Measurements from ENCODE around the gene SERPINB1. TPM values are rescaled to one million over a fixed set of nuclear protein-coding genes. Genes with fewer than 3 reads are reported as not detected.

Gene SERPINB1
- total and polyA plus RNA-seq, 10 of the 15 experiments (the other 5 are each of a cell fraction or from before 2014, with no cell fraction given), result 0.45 to 2.4 (median 0.83) TPM

DNA sequence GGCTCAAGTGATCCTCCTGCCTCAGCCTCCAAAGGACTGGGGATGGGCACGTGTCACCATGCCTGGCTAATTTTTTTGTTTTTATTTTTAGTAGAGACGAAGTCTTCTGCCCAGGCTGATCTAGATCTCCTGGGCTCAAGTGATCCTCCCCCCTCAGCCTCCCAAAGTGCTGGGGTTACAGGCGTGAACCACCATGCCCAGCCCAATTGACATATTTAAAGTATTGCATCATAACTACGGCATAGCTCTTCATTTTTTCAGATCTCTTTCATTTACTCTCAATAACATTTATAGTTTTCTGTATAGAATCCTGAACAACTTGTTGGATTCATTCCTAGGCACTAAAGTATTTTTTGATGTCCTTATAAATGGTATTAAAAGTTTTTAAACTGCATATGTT, 13.0 kb downstream of the SERPINB1 start:
- ATAC-seq (no peak), DNase-seq (ENCODE audit: low read depth, low spot score) (no peak), FAIRE-seq (no peak)
- Histone ChIP-seq H3K9ac (ENCODE audit: control insufficient read depth, insufficient read depth, low read length) (no peak overlapping the region), H3K79me2 (ENCODE audit: control insufficient read depth, insufficient read depth, low read length) (no peaks in the 10 kb centered on the region), H4K20me1 (ENCODE audit: control insufficient read depth, insufficient read depth) (no peaks in the 10 kb centered on the region), H3K4me1 (ENCODE audit: control insufficient read depth, insufficient read depth, low read length) (no peaks in the 10 kb centered on the region), H3K4me2 (ENCODE audit: control insufficient read depth, insufficient read depth) (no peak overlapping the region), H3K4me3 (no peak overlapping the region), H3K27ac (ENCODE audit: control insufficient read depth, insufficient read depth) (no peak overlapping the region), H3K27me3 (replicated peaks in 1 of 2; ENCODE audit: control insufficient read depth in 2 of 2, insufficient read depth in 2 of 2, low read length in 1 of 2) (peaks cover 0 to 2% of the 10 kb centered on the region in 2 experiments; a peak in 2 of 4 replicates), H3K9me3 (replicated peaks; ENCODE audit: control insufficient read depth, insufficient read depth, low read length) (no peaks in the 10 kb centered on the region), H2AFZ (ENCODE audit: control insufficient read depth, low read depth, low read length) (no peak overlapping the region), H3K36me3 (ENCODE audit: control insufficient read depth in 2 of 2, insufficient read depth in 2 of 2, low read length in 1 of 2) (no peaks in the 10 kb centered on the region)
- POLR2A ChIA-PET, result no interaction called here
- in situ Hi-C loops (cut with MboI) (no loop called here), intact Hi-C loops (cut with micrococcal nuclease; ENCODE audit: unreplicated experiment) (no loop called here)
- SMC1A ChIA-PET (ENCODE audit: uncharacterized antibody, unreplicated experiment), result interaction anchor here (0.6 to 1.1 kb wide), 3 partner anchors 13 to 545 kb away, joined by 3 read pairs; partner anchors contain the start of gene SERPINB1
- BruUV-seq (replicated peaks), result no TSS peak
- CTCF ChIA-PET, result interaction anchor here (0.9 to 1.8 kb wide), 3 partner anchors 37 to 103 kb away, joined by 3 to 4 read pairs (median 3); no protein-coding TSS in a partner anchor
- RAD21 ChIA-PET (ENCODE audit: unreplicated experiment), result no interaction called here
- 44% methylated on average over 4 of the region's 4 CpGs for WGBS (ENCODE audit: insufficient coverage, insufficient replicate concordance, low lambda C conversion rate, missing lambda C conversion rate)
- no peak for TF ChIP-seq NR2F1 (conservative IDR thresholded peaks at IDR 0.05)
- TF ChIP-seq MTA2 (IDR thresholded peaks at IDR 0.05; ENCODE audit: low read depth), result no peak
- no peak for TF ChIP-seq ZBED1 (IDR thresholded peaks at IDR 0.05; ENCODE audit: borderline replicate concordance)
- no peak for TF ChIP-seq BRCA1 (IDR thresholded peaks at IDR 0.05; ENCODE audit: low read depth, low read length)
- TF ChIP-seq RAD21 (IDR thresholded peaks at IDR 0.05; ENCODE audit: insufficient read depth, low read depth, low read length), result no peak
- TF ChIP-seq EZH2 (IDR thresholded peaks at IDR 0.05; ENCODE audit: borderline replicate concordance, control insufficient read depth, low read depth, low read length), result no peak
- TF ChIP-seq, protein P1, sequence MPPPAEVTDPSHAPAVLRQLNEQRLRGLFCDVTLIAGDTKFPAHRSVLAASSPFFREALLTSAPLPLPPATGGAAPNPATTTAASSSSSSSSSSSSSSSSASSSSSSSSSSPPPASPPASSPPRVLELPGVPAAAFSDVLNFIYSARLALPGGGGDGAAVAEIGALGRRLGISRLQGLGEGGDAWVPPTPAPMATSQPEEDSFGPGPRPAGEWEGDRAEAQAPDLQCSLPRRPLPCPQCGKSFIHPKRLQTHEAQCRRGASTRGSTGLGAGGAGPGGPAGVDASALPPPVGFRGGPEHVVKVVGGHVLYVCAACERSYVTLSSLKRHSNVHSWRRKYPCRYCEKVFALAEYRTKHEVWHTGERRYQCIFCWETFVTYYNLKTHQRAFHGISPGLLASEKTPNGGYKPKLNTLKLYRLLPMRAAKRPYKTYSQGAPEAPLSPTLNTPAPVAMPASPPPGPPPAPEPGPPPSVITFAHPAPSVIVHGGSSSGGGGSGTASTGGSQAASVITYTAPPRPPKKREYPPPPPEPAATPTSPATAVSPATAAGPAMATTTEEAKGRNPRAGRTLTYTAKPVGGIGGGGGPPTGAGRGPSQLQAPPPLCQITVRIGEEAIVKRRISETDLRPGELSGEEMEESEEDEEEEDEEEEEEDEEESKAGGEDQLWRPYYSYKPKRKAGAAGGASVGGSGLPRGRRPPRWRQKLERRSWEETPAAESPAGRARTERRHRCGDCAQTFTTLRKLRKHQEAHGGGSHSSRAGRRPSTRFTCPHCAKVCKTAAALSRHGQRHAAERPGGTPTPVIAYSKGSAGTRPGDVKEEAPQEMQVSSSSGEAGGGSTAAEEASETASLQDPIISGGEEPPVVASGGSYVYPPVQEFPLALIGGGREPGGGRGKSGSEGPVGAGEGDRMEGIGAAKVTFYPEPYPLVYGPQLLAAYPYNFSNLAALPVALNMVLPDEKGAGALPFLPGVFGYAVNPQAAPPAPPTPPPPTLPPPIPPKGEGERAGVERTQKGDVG (CRISPR knock-in tag; IDR thresholded peaks at IDR 0.05), result no peak
- TF ChIP-seq ZNF207 (IDR thresholded peaks at IDR 0.05; ENCODE audit: borderline replicate concordance), result no peak
- TF ChIP-seq EED (IDR thresholded peaks at IDR 0.05; ENCODE audit: low read depth), result no peak
- no peak for TF ChIP-seq TARDBP (IDR thresholded peaks at IDR 0.05; ENCODE audit: borderline replicate concordance)
- TF ChIP-seq EP300 (IDR thresholded peaks at IDR 0.05; ENCODE audit: borderline replicate concordance in 1 of 2, control insufficient read depth in 1 of 2, low read depth in 2 of 2, low read length in 2 of 2), result no peak
- no peak for TF ChIP-seq CHD2 (IDR thresholded peaks at IDR 0.05; ENCODE audit: borderline replicate concordance, low read depth, low read length)
- TF ChIP-seq ATF2 (IDR thresholded peaks at IDR 0.05; ENCODE audit: low read length), result no peak
- TF ChIP-seq NBN (IDR thresholded peaks at IDR 0.05), result no peak
- TF ChIP-seq, protein P2, sequence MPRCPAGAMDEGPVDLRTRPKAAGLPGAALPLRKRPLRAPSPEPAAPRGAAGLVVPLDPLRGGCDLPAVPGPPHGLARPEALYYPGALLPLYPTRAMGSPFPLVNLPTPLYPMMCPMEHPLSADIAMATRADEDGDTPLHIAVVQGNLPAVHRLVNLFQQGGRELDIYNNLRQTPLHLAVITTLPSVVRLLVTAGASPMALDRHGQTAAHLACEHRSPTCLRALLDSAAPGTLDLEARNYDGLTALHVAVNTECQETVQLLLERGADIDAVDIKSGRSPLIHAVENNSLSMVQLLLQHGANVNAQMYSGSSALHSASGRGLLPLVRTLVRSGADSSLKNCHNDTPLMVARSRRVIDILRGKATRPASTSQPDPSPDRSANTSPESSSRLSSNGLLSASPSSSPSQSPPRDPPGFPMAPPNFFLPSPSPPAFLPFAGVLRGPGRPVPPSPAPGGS (IDR thresholded peaks at IDR 0.05; ENCODE audit: borderline replicate concordance, insufficient read depth, low read depth, low read length, poor library complexity, severe bottlenecking), result no peak
- TF ChIP-seq CTCF (IDR thresholded peaks at IDR 0.05 in 2 of 3, conservative IDR thresholded peaks at IDR 0.05 in 1 of 3; ENCODE audit: control insufficient read depth in 2 of 3, extremely low read depth in 1 of 3, insufficient read depth in 1 of 3, low read depth in 3 of 3, low read length in 3 of 3), result no peak
